OCI-LY1 (cell line): ENCODE data around the gene ACOT8.
"Not testable (repeated sequence)": the region's sequence is repeated elsewhere in the genome, so short reads cannot be mapped to it uniquely, and the experiment has no call there.

Source experiments
- H2AFZ ChIP-seq: fragments of 200-600 bp; sonication (generic), shearing (Covaris generic); 2 replicates; pipeline ENCODE4 v1.6.0; 2014; ENCODE audit warnings: antibody characterized with exemption, mild to moderate bottlenecking, low read length
- H3F3A ChIP-seq: fragments of 200-600 bp; sonication (generic), shearing (Covaris generic); 2 replicates; pipeline ENCODE4 v1.6.0; 2014; ENCODE audit warnings: mild to moderate bottlenecking, antibody characterized with exemption, low read length, moderate library complexity; ENCODE audit not compliant: insufficient read depth
- H3K27ac ChIP-seq: fragments of 200-600 bp; sonication (generic); 2 replicates; pipeline ENCODE4 v1.5.1; 2014; ENCODE audit warnings: low read length, mixed run types, mild to moderate bottlenecking, low read depth; ENCODE audit not compliant: poor library complexity, severe bottlenecking
- H3K27me3 ChIP-seq: fragments of 200-600 bp; sonication (generic); 2 replicates; pipeline ENCODE4 v1.6.0; 2014; ENCODE audit warnings: antibody characterized with exemption, mild to moderate bottlenecking, low read length, moderate library complexity; ENCODE audit not compliant: insufficient read depth
- H3K36me3 ChIP-seq: fragments of 200-600 bp; sonication (generic); 2 replicates; pipeline ENCODE4 v1.6.1; 2014; ENCODE audit warnings: mild to moderate bottlenecking, antibody characterized with exemption, low read length, moderate library complexity, mixed read lengths; ENCODE audit not compliant: insufficient read depth
- H3K4me1 ChIP-seq: fragments of 200-600 bp; sonication (generic); 2 replicates; pipeline ENCODE4 v1.5.1; 2014; ENCODE audit warnings: mild to moderate bottlenecking, low read length, moderate library complexity; ENCODE audit not compliant: insufficient read depth, severe bottlenecking
- H3K4me2 ChIP-seq: fragments of 200-600 bp; sonication (generic), shearing (Covaris generic); 2 replicates; pipeline ENCODE4 v1.6.1; 2014; ENCODE audit warnings: low read length
- H3K4me3 ChIP-seq: fragments of 200-600 bp; sonication (generic); 2 replicates; pipeline ENCODE4 v1.5.1; 2014; ENCODE audit warnings: low read length, low read depth, mild to moderate bottlenecking, mixed read lengths; ENCODE audit not compliant: poor library complexity, severe bottlenecking
- H3K79me2 ChIP-seq: fragments of 200-600 bp; shearing (Covaris generic); 2 replicates; pipeline ENCODE4 v1.6.1; 2016; ENCODE audit warnings: mixed run types, low read length, mixed read lengths; ENCODE audit not compliant: insufficient read depth
- H3K9ac ChIP-seq: fragments of 200-600 bp; sonication (generic), shearing (Covaris generic); 2 replicates; pipeline ENCODE4 v1.6.1; 2014; ENCODE audit warnings: mild to moderate bottlenecking, low read length, mixed read lengths
- H3K9me2 ChIP-seq: fragments of 200-600 bp; sonication (generic), shearing (Covaris generic); 2 replicates; pipeline ENCODE4 v1.6.1; 2014; ENCODE audit warnings: low read depth, mild to moderate bottlenecking, low read length, mixed read lengths
- H3K9me3 ChIP-seq: fragments of 200-600 bp; shearing (Covaris generic); 2 replicates; pipeline ENCODE4 v1.6.1; 2014; ENCODE audit warnings: low read length, mixed read lengths
- H4K20me1 ChIP-seq: fragments of 200-600 bp; sonication (generic), shearing (Covaris generic); 2 replicates; pipeline ENCODE4 v1.6.0; 2016; ENCODE audit warnings: mild to moderate bottlenecking, low read length; ENCODE audit not compliant: insufficient read depth
- CTCF ChIP-seq: fragments of 200-600 bp; sonication (generic), shearing (Covaris generic); IDR thresholded peaks from 2 replicates; pipeline ENCODE4 v1.5.1; 2017; ENCODE audit warnings: mild to moderate bottlenecking, antibody characterized with exemption, low read length, moderate library complexity, mixed read lengths
- EZH2 ChIP-seq: fragments of 200-600 bp; sonication (generic), shearing (Covaris generic); IDR thresholded peaks from 2 replicates; pipeline ENCODE4 v1.8.0; 2017; ENCODE audit warnings: borderline replicate concordance, mixed run types, mild to moderate bottlenecking, antibody characterized with exemption, low read length, moderate library complexity, mixed read lengths

Gene ACOT8

GRCh38 chr20:45810191-45810970, 46.8 kb downstream of the ACOT8 start:
- Histone ChIP-seq H2AFZ (no peak overlapping the region), H3K36me3 (peaks cover 77% of the 10 kb centered on the region), H3F3A (peaks cover 4% of the 10 kb centered on the region; the same call in 1 of the 2 replicates), H3K9me3 (peaks cover 6% of the 10 kb centered on the region), H3K27ac (no peak overlapping the region), H3K79me2 (peaks cover 10% of the 10 kb centered on the region; the same call in 1 of the 2 replicates), H3K27me3 (no peaks in the 10 kb centered on the region), H3K4me3 (no peak overlapping the region), H3K4me2 (no peak overlapping the region), H3K4me1 (peaks cover 11% of the 10 kb centered on the region), H4K20me1 (no peaks in the 10 kb centered on the region), H3K9ac (no peak overlapping the region), H3K9me2 (no peaks in the 10 kb centered on the region)
- TF ChIP-seq CTCF: no peak
- no peak for TF ChIP-seq EZH2

GRCh38 chr20:45801851-45802250, 55.3 kb downstream of the ACOT8 start:
- Histone ChIP-seq H3K27ac (no peak overlapping the region), H3K79me2 (no peaks in the 10 kb centered on the region), H3K4me1 (no peaks in the 10 kb centered on the region), H3K4me2 (no peak overlapping the region), H3K36me3 (peaks cover 62% of the 10 kb centered on the region), H2AFZ (no peak overlapping the region), H3K27me3 (no peaks in the 10 kb centered on the region), H3K9me3 (no peaks in the 10 kb centered on the region), H3K9ac (no peak overlapping the region), H3F3A (no peaks in the 10 kb centered on the region), H4K20me1 (no peaks in the 10 kb centered on the region), H3K4me3 (no peak overlapping the region), H3K9me2 (no peaks in the 10 kb centered on the region)
- TF ChIP-seq CTCF: no peak
- no peak for TF ChIP-seq EZH2

GRCh38 chr20:45798935-45799642, 58.1 kb downstream of the ACOT8 start:
- Histone ChIP-seq H3K4me1 (no peaks in the 10 kb centered on the region), H3K36me3 (peaks cover 61% of the 10 kb centered on the region), H3K9ac (no peak overlapping the region), H3F3A (no peaks in the 10 kb centered on the region), H3K27ac (no peak overlapping the region), H3K9me2 (no peaks in the 10 kb centered on the region), H3K27me3 (no peaks in the 10 kb centered on the region), H3K79me2 (no peaks in the 10 kb centered on the region), H4K20me1 (no peaks in the 10 kb centered on the region), H2AFZ (no peak overlapping the region), H3K9me3 (no peaks in the 10 kb centered on the region), H3K4me3 (no peak overlapping the region), H3K4me2 (no peak overlapping the region)
- no peak for TF ChIP-seq EZH2
- TF ChIP-seq CTCF: peak; percentile 75; the same call in 1 of the 2 replicates

GRCh38 chr20:45797955-45798354, 59.2 kb downstream of the ACOT8 start:
- not testable (repeated sequence) for H4K20me1 ChIP-seq, H3K9me3 ChIP-seq, H3K4me3 ChIP-seq, H3K79me2 ChIP-seq, H3K27me3 ChIP-seq, H3K9me2 ChIP-seq, H3K9ac ChIP-seq, H3K4me2 ChIP-seq, H3K27ac ChIP-seq, H3F3A ChIP-seq, H2AFZ ChIP-seq, H3K4me1 ChIP-seq
- H3K36me3 ChIP-seq: peaks cover 56% of the 10 kb centered on the region

GRCh38 chr20:45797510-45797909, 59.7 kb downstream of the ACOT8 start:
- H3K9ac ChIP-seq: not testable (repeated sequence)

More at GRCh38 chr20:45797510-45797909, 59.7 kb downstream of the ACOT8 start:
- H3K27me3 ChIP-seq, H3F3A ChIP-seq, H3K4me3 ChIP-seq, H4K20me1 ChIP-seq, H3K9me2 ChIP-seq, H3K4me2 ChIP-seq, H3K27ac ChIP-seq, H3K9me3 ChIP-seq, H3K79me2 ChIP-seq, H2AFZ ChIP-seq, H3K4me1 ChIP-seq: not testable (repeated sequence)
- H3K36me3 ChIP-seq: peaks cover 52% of the 10 kb centered on the region
